Stimulated activated CD8-positive, alpha-beta memory T cell treated with anti-CD3 and anti-CD28 coated beads, Interleukin-7, amount 100 ng/mL, for 1 hour (primary cell): ENCODE results near the gene HLA-E.
A peak's percentile ranks its signal among the peaks of the same experiment; 100 is the strongest.
"Not testable (repeated sequence)": the region's sequence is repeated elsewhere in the genome, so short reads cannot be mapped to it uniquely, and the experiment has no call there.

Experiments
- DNase-seq, 2 donors: peaks; one replicate each; pipeline ENCODE4 v3.0.0-alpha.2; 2020; ENCODE audit warnings: low read depth in 2 of 2

Gene HLA-E

DNA sequence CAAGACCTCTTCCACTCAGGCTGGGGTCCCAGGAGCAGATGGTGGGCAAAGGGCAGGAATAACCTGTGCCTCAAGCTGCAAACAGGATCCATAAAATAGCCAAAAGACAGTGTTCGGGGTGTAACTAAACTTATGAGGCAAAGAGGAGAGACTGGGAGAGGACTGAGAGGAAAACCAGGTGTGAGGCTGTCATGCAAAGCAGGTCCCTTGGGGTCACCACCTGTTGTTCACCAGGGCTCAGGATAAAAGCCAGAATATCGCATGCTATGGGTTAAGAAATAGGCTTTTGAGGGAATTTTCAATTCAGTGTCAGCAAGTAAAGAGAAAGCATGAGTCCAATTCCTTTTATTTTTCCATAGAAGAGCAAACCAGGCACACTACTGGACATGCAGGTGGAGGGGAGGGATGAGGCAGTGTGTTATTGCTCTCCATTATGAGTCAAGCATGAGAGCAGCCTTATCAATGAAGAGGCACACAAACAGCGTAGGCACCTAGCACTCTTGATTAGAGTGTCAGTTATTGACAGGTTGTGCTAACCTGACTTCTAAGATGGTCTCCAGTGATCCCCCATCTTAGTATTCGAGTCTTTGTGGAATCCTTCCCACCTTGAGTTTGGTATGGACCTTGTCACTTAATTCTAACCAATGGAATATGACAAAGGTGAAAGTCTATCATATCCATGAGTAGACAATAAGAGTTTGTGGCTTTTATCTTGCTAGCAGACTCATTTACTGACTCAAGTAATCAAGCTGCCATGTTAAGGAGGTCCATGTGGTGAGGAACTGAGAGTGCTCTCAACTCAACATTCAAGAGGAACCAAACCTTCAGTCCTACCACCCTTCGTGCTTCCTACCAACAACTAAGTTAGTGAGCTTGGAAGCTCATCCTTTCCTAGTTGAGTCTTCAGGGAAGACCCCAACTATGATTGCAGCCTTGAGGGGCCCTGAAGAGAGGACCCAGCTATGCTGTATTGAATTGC is 18.8 kb downstream of the HLA-E start:
- DNase-seq = no peak

DNA sequence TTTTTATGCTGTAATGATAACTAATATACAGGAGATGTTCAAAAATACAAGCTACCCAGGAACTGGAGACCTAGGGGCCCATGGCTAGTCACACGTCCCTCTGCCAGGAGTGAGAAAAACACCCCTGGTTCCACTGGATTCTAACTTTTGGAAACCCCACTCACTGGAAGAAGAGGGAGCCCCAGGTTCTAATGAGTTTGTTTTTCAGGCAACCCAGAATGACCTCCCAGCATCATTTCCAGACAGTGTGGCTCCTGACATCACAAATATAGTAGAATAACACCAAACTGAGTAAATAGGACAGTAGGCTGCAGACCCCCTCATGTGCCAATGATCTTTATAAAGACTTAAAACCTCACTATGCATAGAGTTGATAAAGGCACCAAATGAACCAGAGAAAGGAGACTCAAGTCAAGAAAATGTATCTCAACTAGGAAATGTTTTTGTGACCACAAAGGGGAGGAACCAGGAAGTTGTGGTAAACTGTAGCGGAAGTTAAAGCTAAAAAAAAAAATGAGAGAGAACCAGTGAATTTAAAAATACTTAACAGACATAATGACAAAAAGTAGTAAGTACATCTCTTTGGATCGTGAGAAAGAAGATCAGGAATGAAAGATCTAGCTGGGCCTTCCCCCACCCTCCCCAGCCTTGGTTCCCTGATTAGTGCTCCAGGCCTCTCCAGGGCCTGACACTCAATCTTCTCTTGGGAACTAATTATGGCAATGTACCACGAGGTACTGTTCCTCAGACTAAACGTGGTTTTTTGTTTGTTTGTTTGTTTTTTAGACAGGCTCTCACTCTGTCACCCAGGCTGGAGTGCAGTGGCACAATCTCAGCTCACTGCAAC is 19.8 kb downstream of the HLA-E start:
- no peak for DNase-seq

DNA sequence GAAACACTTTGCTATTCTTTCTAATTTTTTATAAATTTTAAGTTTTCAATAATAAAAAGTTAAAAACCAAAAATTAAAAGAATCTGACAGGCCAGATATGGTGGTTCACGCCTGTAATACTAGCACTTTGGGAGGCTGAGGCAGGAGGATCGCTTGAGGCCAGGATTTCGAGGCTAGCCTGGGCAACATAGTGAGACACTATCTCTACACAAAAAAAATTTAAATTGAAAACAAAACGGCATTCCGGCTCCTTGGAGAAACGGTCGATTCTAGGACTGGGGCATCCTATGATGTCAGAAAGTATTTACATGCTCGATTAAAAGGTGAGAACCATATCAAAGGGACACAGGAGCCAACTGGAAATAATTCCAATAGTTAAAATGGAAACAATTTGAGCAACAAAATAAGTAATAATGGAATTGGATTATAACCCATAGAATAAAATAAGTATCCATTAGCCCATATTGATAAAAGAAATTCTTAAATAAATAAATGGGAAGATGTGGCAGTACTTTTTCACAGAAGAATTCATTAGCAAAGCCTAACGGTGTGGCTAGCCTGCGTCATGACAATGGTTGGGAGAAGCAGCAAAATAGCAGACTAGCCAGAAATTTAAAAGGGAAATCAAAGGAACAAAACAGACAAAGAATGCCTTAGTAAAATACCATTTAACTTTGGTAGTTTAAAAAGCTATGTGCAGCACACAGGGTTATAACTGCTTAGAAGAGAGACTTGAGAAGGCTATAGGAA is 21.3 kb downstream of the HLA-E start:
- no peak for DNase-seq

DNA sequence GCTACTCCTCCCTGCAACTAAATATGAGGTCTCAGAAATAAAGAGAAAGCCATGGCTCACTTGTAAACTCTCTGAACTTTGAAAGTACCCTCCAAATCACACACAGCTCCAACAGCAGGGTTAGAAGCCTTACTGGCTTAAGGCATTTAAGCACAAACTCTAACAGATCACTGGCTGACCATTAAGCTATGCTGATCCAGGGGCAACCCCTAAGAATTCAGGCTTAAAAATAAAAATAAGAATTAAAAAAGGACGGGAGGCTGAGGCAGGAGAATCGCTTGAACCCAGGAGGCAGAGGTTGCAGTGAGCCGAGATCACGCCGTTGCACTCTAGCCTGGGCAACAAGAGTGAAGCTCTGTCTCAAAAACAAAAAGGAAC is 21.8 kb downstream of the HLA-E start:
- DNase-seq = no peak

DNA sequence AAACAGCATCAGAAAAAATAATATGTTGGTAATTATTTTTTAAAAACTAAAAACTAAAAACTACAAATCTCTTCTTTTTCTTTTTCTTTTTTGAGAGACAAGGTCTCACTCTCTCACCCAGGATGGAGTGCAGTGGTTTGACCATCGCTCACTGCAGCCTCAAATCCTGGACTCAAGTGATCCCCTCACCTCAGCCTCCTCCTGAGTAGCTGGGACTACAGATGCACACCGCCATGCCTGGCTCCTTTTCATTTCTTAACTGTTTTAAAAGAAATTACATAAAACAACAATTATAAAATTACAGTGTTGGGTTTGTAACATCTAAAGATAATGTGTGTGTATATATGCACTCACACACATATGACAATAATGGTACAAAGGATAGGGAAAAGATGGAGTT is 24.1 kb downstream of the HLA-E start:
- no peak for DNase-seq

DNA sequence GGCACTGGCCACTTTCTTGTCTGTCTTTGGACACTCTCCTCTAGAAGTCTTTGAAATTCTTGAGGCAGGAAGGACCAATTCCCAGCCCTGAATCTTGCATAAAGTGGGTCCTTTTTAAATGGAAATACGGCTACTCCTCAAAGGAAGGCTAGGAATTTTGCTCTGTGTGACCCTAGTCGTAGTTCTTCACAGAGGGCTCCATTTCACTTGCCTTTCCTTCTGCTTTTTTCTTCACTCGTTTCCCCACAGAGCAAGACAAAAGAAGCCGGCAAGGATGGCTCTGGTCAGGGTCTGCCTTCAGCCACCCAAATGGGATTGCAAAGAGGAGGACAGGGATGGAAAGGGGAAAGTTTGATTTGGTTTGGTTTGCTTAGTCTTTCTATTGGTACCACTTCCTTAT is 25.8 kb downstream of the HLA-E start:
- no peak for DNase-seq

DNA sequence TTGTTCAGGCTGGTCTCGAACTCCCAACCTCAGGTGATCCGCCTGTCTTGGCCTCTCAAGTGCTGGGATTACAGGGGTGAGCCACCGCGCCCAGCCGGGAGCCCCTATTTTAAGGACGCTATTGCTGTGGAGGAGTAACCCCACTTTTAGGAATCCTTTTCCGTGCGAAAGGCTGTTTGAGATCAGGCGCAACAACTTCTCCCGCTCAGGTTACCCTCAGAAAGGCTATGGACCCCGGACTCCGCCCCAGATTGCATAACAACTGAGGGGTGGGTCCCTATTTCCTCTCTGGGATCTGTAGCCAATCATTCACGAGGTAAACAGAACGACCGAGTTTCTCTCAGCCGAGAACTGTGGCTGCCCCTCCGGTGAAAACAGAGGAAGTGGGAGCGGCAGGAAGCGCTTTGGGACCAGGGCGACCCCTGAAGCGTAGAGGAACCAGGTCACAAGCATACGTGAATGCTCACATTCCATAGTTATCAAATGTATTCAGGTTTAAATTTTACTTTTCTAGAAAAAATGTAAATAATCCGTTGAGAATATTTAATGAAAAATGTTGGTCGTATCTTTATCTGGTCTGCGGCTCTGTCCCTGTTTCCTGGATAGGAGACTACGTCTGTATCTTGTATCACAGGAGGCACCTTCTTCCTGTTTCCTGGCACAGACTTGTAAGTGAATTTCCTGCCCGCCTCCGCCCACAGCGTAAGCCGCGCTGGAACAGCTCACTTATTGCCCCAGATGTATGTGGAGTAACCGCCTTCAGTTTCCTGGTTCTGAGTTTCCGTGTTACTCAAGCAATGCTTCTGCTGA is 26.8 kb downstream of the HLA-E start:
- DNase-seq = peak; percentile 73 to 74

DNA sequence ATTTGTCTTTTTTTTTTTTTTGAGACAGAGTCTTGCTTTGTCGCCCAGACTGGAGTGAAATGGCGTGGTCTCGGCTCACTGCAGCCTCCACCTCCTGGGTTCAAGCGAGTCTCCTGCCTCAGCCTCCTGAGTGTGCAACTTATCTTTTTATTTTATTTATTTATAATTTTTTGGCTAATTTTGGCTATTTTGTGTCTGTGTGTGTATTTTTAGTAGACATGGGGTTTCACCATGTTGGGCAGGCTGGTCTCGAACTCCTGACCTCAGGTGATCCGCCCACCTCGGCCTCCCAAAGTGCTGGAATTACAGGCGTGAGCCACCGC is 27.4 kb downstream of the HLA-E start:
- not testable (repeated sequence) for DNase-seq

DNA sequence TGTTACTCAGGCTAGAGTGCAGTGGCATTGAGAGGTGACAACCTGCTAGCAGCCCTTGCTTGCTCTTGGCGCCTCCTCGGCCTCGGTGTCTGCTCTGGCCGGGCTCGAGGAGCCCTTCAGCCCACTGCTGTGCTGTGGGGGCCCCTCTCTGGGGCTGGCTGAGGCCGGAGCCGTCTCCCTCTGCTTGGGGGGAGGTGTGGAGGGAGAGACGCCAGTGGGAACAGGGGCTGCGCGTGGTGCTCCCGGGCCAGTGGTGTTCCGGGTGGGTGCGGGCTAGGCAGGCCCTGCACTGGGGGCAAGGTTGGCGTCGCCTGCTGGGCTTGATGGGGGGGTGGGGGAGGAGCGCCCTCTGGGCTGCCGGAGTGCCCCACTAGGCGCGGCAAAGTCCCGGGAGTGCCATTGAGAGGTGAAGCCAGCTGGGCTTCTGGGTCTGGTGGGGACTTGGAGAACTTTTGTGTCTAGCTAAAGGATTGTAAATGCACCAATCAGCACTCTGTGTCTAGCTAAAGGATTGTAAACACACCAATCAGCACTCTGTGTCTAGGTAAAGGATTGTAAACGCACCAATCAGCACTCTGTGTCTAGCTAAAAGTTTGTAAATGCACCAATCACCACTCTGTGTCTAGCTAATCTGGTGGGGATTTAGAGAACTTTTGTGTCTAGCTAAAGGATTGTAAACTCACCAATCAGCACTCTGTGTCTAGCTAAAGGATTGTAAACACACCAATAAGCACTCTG is 28.6 kb downstream of the HLA-E start:
- not testable (repeated sequence) for DNase-seq

DNA sequence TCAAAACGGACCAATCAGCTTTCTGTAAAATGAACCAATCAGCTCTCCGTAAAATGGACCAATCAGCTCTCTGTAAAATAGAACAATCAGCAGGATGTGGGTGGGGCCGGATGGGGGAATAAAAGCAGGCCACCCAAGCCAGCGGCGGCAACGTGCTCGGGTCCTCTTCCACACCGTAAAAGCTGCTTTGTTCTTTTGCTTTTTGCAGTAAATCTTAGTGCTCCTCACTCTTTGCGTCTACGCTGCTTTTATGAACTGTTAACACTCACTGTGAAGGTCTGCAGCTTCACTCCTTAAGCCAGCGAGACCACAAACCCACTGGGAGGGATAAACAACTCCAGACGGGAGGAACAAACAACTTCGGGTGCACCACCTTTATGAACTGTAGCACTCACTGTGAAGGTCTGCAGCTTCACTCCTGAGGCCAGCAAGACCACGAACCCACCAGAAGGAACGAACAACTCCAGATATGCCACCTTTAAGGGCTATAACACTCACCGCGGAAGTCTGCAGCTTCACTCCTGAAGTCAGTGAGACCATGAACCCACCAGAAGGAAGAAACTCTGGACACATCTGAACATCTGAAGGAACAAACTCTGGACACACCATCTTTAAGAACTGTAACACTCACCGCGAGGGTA is 29.3 kb downstream of the HLA-E start:
- not testable (repeated sequence) for DNase-seq

DNA sequence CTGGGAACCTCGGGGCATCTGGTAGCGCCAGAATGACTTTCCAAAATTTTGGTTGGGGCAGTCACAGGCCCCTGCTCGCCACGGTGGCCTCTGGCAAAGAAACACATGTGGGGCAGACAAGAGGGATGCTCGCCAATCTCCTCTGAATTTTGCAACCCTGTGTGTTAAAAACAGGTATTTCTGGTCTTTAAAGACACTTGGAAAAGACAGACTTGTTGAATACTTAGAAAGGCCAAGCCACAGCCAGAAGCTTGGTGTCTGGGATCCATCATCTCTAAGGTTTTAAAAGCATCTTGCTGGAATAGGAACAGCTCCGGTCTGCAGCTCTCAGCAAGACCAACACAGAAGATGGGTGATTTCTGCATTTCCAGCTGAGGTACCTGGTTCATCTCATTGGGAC is 31.2 kb downstream of the HLA-E start:
- DNase-seq = no peak

DNA sequence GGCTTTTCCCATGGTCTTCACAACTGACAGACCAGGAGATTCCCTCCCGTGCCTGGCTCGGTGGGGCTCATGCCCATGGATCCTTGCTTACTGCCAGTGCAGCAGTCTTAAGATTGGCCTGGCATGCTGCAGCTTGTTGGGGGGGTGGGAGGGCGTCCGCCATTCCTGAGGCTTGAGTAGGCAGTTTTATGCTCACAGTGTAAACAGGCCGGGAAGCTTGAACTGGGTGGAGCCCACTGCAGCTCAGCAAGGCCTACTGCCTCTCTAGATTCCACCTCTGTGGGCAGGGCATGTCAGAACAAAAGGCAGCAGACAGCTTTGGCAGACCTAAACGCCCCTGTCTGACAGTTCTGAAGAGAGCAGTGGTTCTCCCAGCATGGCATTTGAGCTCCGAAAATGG is 31.8 kb downstream of the HLA-E start:
- not testable (repeated sequence) for DNase-seq

DNA sequence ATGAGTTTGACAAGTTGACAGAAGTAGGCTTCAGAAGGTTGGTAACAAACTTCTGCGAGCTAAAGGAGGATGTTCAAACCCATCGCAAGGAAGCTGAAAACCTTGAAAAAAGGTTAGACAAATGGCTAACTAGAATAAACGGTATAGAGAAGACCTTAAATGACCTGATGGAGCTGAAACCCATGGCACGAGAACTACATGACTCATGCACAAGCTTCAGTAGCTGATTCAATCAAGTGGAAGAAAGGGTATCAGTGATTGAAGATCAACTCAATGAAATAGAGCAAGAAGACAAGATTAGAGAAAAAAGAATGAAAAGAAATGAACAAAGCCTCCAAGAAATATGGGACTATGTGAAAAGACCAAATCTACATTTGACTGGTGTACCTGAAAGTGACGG is 32.6 kb downstream of the HLA-E start:
- not testable (repeated sequence) for DNase-seq

DNA sequence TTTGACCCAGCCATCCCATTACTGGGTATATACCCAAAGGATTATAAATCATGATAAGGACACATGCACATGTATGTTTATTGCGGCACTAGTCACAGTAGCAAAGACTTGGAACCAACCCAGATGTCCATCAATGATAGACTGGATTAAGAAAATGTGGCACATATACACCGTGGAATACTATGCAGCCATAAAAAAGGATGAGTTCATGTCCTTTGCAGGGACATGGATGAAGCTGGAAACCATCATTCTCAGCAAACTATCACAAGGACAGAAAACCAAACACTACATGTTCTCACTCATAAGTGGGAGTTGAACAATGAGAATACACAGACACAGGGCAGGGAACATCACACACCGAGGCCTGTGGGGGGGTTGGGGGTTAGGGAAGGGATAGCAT is 37.1 kb downstream of the HLA-E start:
- not testable (repeated sequence) for DNase-seq

DNA sequence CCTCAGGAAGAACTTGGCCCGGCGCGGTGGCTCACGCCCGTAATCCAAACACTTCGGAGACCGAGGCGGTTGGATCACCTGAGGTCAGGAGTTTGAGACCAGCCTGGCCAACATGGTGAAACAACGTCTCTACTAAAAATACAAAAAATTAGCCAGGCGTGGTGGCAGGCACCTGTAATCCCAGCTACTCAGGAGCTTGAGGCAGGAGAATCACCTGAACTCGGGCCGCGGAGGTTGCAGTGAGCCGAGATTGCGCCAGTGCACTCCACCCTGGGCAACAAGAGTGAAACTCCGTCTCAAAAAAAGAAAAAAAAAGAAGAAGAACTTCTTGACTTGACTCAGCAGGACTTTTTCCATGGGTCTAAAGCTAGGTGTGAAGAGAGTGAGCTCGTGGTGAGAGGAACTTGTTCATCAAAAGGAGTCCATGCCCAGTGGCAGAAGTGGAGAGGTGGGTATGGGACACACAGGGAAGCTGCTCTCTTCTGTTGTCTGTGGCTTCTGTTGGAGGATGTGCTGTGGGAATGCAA is 40.1 kb downstream of the HLA-E start:
- DNase-seq = not testable (repeated sequence)

DNA sequence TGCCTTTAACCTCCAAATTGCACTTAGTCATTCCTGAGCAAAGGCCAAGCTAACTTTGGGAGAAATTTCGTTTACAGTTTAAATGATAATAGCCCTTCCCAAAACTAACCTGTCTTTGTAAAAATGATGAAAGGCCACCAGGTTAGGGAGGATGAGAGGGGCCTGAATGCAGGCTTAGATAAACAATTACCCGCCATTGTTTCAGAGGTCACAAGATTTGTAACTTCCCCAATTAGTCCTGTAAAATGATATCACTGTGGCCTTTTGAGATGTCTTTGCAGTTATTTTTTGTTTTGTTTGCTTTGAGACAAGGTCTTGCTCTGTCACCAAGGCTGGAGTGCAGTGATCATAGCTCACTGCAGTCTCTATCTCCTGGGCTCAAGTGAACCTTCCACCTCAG is 40.7 kb downstream of the HLA-E start:
- no peak for DNase-seq

DNA sequence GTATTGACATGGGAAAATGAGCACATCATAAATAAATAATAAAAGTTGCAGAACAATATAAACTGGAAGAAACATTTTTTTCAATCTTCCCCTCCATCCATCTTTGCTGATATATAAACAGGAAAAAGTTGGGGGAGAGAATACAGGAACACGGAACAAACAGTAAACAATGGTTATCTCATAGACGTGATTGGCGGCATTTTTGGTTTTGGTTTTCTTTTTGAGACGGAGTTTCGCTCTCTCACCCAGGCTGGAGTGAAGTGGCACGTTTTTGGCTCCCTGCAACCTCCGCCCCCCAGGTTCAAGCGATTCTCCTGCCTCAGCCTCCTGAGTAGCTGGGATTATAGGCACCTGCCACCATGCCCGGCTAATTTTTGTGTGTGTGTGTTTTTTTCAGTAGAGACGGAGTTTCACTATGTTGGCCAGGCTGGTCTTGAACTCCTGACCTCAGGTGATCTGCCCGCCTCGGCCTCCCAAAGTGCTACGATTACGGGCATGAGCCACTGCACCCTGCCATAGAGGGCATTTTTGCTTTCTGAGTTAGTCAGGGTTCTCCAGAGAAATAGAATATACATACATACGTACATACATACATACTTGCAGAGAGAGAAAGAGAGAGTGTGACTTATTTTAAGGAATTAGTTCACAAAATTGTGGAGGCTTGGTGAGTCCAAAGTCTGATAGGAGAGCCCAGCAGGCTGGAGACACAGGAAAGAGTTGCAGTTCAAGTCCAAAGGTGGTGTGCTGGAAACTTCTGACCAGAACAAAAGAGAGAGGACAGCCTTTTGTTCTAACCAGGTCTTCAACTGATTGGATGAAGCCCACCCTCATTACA is 44.4 kb downstream of the HLA-E start:
- DNase-seq = no peak

DNA sequence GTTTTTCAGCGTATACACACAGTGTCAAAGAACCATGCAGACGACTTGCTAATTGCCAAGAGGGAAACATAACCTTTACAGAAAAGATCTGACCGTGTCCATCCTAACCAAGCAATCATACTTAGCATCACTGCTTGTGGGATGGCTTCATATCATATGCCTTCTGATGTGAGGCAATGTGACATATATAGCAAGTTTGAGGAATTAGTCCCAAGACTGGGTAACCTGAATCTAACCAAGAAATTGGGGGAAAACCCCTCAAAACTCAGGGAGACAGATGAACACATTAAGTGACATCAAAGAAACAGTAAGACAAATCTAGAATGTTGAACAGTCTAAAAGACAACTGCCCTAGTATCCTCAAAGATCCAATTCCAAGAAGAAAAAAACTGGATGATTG is 48.6 kb downstream of the HLA-E start:
- DNase-seq = no peak
